GM19043 (cell line): ENCODE measurements around the gene CDK17.
"Not testable (repeated sequence)": the region's sequence is repeated elsewhere in the genome, so short reads cannot be mapped to it uniquely, and the experiment has no call there.

Experiments
- ATAC-seq: cut with Tn5 transposase; IDR thresholded peaks from one replicate; pipeline ENCODE4 v1.9.1; 2021; ENCODE audit warnings: low read depth; ENCODE audit not compliant: unreplicated experiment

CDK17 gene

GRCh38 chr12:96326628-96327227 lies 73.5 kb downstream of the CDK17 start:
- ATAC-seq, result no peak

DNA sequence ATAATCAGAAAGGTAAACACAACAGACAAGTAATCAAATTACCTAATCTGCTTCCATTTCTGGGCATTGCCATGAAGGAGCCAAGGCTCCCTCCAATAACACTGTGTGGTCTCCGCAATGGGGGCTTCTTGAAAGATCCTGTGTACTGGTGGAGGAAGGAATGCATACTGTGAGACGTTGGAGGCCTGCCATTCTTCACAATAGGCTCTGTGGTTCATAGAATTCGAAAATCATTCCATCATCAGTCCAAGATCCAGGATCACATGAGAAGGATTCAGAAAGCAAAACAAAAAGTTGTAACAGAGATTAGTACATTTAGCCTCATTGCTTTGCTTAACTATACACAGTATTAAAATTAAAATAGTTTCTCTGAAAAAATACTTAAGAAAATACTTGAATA lies 76.3 kb downstream of the CDK17 start:
- ATAC-seq, result no peak

DNA sequence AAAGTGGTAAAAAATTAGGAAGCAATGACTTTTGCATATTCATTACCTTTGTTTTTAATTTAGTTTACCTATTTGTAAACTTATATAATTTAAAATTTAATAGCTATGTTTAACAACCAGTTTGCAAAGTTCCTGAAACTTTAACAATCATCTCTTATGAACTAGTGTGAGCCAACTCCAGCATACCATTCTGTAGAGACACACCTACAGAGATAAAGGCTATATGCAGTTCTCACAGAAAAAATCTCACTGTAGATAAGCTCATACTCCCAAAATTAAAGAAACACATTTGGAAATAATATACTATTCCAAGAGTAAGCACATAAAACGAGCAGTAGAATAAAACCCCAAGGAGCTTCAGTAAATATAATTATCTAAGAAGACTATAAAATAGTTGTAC lies 77.5 kb downstream of the CDK17 start:
- no peak for ATAC-seq

DNA sequence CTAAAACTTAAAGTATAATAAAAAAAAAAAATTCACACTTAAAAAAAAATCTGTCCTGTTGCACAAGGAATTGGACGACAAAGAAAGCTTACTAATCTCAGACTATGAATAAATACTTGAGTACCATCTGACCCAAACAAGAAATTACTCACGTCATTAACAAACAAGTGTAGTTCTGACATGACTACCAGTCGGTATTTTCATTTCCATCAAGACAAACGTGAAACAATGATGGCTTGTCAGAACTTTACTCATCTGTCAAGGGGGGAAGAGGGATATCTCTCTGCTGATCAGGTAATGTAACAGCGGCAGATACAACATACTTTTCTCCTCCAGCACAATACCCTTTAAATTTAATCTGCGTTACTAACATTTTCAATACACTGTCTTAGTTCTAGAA lies 78.3 kb downstream of the CDK17 start:
- no peak for ATAC-seq

GRCh38 chr12:96317801-96318200 lies 82.4 kb downstream of the CDK17 start:
- ATAC-seq, result not testable (repeated sequence)

DNA sequence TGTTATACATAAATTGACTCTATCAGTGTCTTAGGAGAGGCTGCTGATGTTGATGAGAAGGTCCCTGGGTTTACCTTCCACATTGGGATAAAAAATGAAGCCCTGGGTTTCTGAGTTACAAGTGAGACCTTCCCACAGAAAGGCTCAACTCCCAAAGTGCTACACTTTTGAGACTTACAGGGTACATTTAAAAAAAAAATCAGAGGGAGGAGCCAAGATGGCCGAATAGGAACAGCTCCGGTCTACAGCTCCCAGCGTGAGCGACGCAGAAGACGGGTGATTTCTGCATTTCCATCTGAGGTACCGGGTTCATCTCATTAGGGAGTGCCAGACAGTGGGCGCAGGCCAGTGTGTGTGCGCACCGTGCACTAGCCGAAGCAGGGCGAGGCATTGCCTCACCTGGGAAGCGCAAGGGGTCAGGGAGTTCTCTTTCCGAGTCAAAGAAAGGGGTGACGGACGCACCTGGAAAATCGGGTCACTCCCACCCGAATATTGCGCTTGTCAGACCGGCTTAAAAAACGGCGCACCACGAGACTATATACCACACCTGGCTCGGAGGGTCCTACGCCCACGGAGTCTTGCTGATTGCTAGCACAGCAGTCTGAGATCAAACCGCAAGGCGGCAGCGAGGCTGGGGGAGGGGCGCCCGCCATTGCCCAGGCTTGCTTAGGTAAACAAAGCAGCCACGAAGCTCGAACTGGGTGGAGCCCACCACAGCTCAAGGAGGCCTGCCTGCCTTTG lies 84.3 kb downstream of the CDK17 start:
- ATAC-seq, result not testable (repeated sequence)

GRCh38 chr12:96314723-96315122 lies 85.5 kb downstream of the CDK17 start:
- ATAC-seq, result no peak

GRCh38 chr12:96313606-96314005 lies 86.6 kb downstream of the CDK17 start:
- no peak for ATAC-seq

DNA sequence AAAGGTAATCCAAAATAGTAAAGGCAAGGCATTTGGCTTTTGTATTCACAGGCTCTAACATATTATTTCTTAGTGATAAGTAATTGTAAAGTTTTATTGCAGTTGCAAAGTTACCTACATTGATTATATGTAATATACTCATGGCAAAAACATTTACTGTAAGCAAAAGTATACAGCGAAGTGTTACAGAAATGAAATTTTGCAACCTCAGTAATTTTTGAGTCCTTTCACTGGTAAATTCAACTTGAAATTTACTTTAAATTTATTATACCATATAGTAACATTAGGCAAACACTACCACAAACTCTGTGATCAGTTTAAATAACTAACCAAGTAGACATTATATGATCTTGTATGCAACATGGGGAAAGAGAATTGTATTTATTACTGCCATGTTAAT lies 89.0 kb downstream of the CDK17 start:
- ATAC-seq, result no peak

DNA sequence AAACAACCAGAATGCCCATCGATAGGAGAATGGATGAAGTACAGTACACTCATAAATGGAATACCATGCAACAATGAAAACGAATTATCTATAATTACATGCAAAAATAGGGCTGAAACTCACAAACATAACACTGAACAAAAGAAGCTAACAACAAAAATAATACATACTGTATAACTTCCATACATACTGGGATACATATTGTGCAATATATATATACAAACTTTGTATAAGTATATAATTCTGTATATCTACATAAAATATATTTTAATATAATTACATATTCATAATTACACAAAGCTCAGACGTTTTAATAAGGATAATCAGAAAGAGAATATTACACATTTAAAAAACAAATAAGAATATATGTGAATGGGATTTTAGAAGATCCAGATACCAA lies 90.2 kb downstream of the CDK17 start:
- no peak for ATAC-seq

DNA sequence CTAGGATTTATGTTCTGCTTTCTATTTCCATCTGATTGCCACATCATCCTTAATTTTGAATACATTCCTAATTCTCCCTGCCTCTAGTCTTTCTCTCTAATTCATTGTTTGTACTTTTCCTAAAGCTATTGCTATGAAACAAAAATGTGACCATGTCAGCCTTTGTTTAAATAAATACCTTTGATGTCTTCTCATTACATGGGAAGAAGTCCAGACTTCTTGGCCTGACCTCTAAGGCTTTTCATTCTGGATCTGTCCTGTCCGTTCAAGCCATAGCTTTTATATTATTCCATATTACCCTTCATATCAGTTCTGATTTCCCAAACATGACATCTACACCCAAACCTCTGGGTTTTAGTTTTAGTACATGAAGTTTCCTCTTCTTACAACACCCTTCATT lies 91.4 kb downstream of the CDK17 start:
- no peak for ATAC-seq

DNA sequence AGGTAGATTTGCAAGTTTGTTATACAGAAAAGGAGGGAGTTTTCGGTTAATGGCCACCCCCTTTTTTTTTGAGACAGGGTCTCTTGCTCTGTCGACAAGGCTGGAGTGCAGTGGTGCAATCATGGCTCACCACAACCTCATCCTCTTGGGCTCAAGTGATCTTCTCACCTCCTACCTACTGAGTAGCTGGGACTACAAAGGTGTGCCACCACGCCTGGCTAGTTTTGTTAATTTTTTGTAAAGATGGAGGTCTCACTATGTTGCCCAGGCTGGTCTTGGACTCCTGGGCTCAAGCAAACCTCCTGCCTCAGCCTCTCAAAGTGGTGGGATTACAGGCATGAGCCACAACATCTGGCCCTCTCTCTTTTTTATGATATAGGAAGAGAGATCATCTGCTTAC lies 94.6 kb downstream of the CDK17 start:
- ATAC-seq, result no peak

GRCh38 chr12:96303653-96304052 lies 96.6 kb downstream of the CDK17 start:
- no peak for ATAC-seq

- no peak for ATAC-seq
These were observed 97.4 kb downstream of the CDK17 start for GRCh38 chr12:96302687-96303310.

- no peak for ATAC-seq
These were observed 98.5 kb downstream of the CDK17 start for GRCh38 chr12:96301732-96302131.

DNA sequence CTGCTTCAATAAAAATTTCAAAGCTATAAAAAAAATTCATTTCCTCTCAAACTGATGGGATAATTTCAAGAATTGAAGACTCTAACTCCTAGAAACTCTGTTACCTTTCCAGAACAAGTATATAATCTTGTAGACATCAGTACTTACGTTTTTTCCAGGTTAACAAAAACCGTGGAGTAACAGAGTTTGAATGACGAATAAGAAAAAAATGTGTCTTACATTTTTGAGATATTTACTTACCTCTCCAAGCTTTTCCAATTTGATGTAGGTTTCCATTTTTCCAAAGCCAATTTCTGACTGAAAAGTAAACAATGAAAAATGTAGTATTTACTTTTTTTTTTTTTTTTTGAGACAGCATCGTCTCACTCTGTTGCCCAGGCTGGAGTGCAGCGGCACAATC lies 100.2 kb downstream of the CDK17 start:
- no peak for ATAC-seq

DNA sequence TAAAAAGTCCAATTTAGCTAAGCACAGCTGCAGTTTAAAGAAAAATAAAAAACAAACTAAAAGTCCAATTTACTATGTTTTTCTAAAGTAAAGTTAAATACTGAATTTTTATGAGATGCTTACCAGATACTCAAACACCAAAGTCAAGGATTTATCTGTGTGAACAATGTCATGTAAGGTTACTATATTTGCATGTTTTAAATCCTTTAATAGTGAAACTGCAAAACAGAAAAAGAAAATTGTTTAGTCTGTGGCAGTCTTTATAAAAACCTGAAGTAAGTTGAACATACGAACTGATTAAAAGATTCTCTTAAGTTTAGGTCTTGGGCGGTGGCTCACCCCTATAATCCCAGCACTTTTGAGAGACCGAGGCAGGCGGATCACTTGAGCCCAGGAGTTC lies 102.7 kb downstream of the CDK17 start:
- no peak for ATAC-seq

GRCh38 chr12:96295532-96296160 lies 104.6 kb downstream of the CDK17 start:
- ATAC-seq, result no peak

DNA sequence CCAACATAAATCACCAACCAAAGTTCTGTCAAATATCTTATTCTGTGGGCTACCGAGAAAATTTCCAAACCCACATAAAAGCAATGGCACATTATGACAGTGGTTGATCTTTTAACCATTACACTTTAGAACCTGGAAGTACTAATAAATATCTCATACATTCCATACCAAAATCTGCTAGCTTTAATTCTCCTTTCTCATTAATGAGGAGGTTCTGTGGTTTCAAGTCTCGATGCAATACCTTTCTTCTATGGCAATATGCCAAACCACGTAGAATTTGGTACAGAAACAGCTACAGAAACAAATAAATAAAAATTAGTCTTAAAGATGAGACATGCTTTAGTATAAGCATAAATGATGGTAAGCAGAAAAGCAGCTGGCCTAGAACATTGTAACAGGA lies 105.4 kb downstream of the CDK17 start:
- ATAC-seq, result no peak

GRCh38 chr12:96293093-96293492 lies 107.1 kb downstream of the CDK17 start:
- no peak for ATAC-seq

- no peak for ATAC-seq
These were observed 111.2 kb downstream of the CDK17 start for GRCh38 chr12:96289067-96289466.

- no peak for ATAC-seq
These were observed 115.1 kb downstream of the CDK17 start for GRCh38 chr12:96285158-96285557.
